SK-N-MC (cell line): ENCODE measurements around the gene RAB35.

Source experiments
- EZH2 ChIP-seq: fragments of 200-600 bp; sonication (generic); IDR thresholded peaks from one replicate; pipeline ENCODE4 v1.6.1; 2017; ENCODE audit warnings: antibody characterized with exemption
- POLR2AphosphoS5 ChIP-seq: IDR thresholded peaks from 2 replicates; pipeline ENCODE4 v1.6.1; 2012; ENCODE audit warnings: mild to moderate bottlenecking, low read depth, low read length, borderline replicate concordance

GRCh38 chr12:120054293-120054692 is 62.3 kb downstream of the RAB35 start:
- TF ChIP-seq POLR2AphosphoS5 (no peak), EZH2 (no peak)
